T-helper 1 cell treated with Interleukin-12 subunit alpha and Interleukin-12 subunit beta and Interleukin-4 antibody, amounts not matched to agents 30 μg/mL and 1 μg/mL, for 36 hours (primary cell): ENCODE measurements around the gene DISC1.

Experiments used
- H3K27ac Mint-ChIP-seq: one replicate; pipeline ENCODE4 v1.8.0; 2021; ENCODE audit warnings: mild to moderate bottlenecking, mixed read lengths
- H3K27me3 Mint-ChIP-seq: one replicate; pipeline ENCODE4 v1.8.0; 2021; ENCODE audit warnings: low read depth, mixed read lengths
- H3K36me3 Mint-ChIP-seq: one replicate; pipeline ENCODE4 v1.8.0; 2021; ENCODE audit warnings: low read depth, mixed read lengths
- H3K4me1 Mint-ChIP-seq: one replicate; pipeline ENCODE4 v1.8.0; 2021; ENCODE audit warnings: low read depth, mixed read lengths
- H3K4me3 Mint-ChIP-seq: one replicate; pipeline ENCODE4 v1.8.0; 2021; ENCODE audit warnings: mild to moderate bottlenecking, moderate library complexity, mixed read lengths
- H3K9me3 Mint-ChIP-seq: one replicate; pipeline ENCODE4 v1.8.0; 2021; ENCODE audit warnings: mixed read lengths

Gene DISC1

DNA sequence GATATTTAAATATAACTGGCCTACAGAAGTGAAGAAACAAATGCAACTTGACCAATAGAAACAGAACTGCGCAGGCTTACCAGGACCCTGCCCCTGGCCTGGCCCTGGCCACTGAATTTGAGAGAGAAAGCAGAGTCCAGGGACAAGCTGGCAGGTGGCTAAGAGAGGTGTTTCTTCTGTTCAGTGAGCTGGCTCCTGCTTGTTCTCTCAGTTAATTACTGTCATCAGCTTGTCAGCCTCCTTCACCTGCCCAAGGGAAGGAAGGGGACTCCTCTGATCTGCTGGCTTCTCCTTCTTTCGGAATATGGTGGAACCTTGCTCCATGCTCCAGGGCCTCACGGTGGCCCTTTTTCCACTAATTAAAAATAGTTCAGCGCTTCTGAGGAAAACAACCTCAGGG lies 388.4 kb downstream of the DISC1 start:
- H3K4me1 Mint-ChIP-seq = no peaks in the 10 kb centered on the region

DNA sequence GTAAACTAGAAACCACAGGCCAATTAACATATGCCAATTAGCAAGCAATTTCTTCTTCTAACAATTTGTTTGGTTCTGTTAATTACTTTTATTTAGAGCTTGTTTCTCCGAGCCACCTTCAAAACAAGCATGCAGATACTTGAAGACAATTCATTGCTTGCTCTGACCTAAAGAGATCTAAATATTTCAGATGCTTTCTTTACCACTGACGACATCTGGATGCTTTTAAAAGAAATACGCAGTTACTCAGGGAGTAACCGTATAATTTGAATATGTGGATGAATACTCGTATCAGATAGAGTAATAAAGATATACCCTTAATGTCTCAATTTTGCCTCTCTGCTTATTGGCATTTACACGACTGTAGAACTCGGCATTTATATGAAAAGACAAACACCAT lies 390.0 kb downstream of the DISC1 start:
- H3K36me3 Mint-ChIP-seq = no peaks in the 10 kb centered on the region
- no peaks in the 10 kb centered on the region for H3K9me3 Mint-ChIP-seq
- H3K4me3 Mint-ChIP-seq = no peak overlapping the region
- H3K27me3 Mint-ChIP-seq = no peaks in the 10 kb centered on the region
- no peak overlapping the region for H3K27ac Mint-ChIP-seq
- H3K4me1 Mint-ChIP-seq = no peaks in the 10 kb centered on the region

More for the DNA sequence above, 388.4 kb downstream of the DISC1 start:
- Mint-ChIP-seq H3K27me3 (no peaks in the 10 kb centered on the region), H3K27ac (no peak overlapping the region), H3K9me3 (no peaks in the 10 kb centered on the region), H3K36me3 (no peaks in the 10 kb centered on the region), H3K4me3 (no peak overlapping the region)

DNA sequence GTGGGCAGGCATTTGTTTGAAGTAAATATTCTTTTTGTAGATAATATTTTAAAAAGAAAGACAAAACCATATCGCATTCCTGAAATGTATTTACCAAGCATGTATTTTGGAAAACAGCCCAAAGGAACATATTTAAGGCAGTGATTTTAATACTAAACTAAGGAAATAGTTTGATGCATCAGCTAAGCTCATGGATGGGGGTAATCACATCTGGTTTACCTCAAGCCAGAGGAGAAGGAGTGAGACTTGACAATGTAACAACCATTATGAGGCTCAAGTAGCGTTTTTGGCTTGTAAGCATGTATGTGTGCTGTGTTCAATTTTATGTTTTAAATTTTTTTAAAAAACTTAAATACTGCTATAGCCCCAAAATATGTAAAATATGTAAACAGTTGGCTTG lies 390.5 kb downstream of the DISC1 start:
- no peaks in the 10 kb centered on the region for H3K27me3 Mint-ChIP-seq

DNA sequence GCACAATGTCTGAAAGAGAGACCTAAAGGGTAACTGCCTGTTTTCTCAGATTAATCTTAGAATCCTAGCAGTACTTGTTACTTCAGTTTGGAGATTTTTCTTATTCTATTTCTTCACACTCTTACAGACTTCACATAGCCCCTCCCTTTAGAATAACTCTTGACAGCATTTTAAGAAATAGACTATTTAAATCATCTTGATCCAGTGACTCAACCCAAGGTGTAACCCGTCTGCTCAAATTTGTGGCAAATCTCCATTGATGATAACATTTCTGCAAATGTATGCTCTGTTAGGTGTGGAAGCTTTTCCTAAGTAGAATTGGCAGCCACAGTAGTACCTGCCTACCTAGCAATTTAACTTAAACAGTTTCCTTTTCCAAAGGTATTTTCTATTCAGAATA lies 391.2 kb downstream of the DISC1 start:
- H3K4me3 Mint-ChIP-seq = no peak overlapping the region
- no peaks in the 10 kb centered on the region for H3K27me3 Mint-ChIP-seq
- no peaks in the 10 kb centered on the region for H3K4me1 Mint-ChIP-seq
- no peaks in the 10 kb centered on the region for H3K36me3 Mint-ChIP-seq
- H3K27ac Mint-ChIP-seq = no peak overlapping the region
- H3K9me3 Mint-ChIP-seq = no peaks in the 10 kb centered on the region

More for the DNA sequence above, 390.5 kb downstream of the DISC1 start:
- Mint-ChIP-seq H3K36me3 (no peaks in the 10 kb centered on the region), H3K9me3 (no peaks in the 10 kb centered on the region), H3K27ac (no peak overlapping the region), H3K4me1 (no peaks in the 10 kb centered on the region), H3K4me3 (no peak overlapping the region)

DNA sequence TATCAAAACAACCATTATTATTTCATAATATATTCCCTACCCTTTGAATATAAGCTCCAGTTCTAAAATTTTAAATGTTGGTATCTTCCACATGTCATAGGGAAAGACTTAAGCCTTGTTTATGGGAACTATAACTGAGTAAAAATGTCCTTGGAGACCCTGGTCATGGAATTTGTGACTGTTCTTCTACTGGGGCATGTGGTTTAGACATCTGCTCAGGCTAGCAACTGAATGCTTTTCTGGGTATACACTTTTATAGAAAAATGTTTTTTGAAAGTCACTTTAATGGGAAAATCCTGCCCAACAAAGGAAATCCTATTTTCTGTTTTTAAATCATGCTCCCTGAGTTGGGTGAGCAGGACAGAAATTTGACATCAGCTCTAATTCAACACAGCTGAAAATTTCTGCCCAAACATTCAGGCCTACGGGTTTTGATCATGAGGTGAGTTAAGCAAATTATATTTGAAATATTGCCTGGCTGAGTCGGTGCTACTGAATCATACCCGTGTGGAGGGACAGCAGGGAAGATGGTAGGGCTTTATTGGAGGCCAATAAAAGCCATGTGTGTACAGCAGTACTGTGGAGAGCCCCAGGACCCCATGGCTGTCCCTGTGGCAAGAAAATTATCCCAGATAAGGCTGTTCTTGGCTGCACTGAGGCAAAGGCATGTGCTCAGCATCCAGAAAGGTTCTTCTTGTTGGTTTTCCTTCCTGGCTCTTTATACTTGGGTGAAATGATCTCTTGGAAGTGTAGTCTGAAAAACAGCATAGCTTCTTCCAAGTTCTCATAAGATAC lies 391.8 kb downstream of the DISC1 start:
- no peaks in the 10 kb centered on the region for H3K36me3 Mint-ChIP-seq
- no peaks in the 10 kb centered on the region for H3K9me3 Mint-ChIP-seq
- no peak overlapping the region for H3K4me3 Mint-ChIP-seq
- H3K27me3 Mint-ChIP-seq = no peaks in the 10 kb centered on the region
- H3K4me1 Mint-ChIP-seq = no peaks in the 10 kb centered on the region
- H3K27ac Mint-ChIP-seq = no peak overlapping the region

GRCh38 chr1:232019026-232019340 lies 392.4 kb downstream of the DISC1 start:
- no peak overlapping the region for H3K4me3 Mint-ChIP-seq

DNA sequence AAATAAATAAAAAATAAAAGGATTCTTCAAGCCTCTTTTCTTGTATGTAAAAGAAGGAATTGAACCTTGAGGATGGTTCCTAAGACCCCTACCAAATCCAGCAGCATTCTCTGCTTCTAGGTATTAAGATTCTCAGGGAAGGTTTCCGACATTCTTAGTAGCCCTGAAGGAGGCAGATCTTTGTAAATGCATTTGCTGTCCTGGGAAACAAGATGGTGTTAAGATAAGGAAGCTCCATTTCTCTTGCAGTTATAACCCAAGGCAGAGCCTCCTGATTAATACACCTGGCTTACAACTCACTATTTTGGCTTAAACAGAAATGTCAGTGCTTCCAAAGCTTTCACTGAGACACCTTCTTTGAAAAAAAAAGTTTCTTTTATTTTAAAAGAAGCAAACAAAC lies 393.8 kb downstream of the DISC1 start:
- Mint-ChIP-seq H3K27me3 (no peaks in the 10 kb centered on the region), H3K9me3 (no peaks in the 10 kb centered on the region), H3K36me3 (no peaks in the 10 kb centered on the region), H3K4me3 (no peak overlapping the region), H3K4me1 (no peaks in the 10 kb centered on the region), H3K27ac (no peak overlapping the region)

More at GRCh38 chr1:232019026-232019340, 392.4 kb downstream of the DISC1 start:
- Mint-ChIP-seq H3K27ac (no peak overlapping the region), H3K9me3 (no peaks in the 10 kb centered on the region), H3K36me3 (no peaks in the 10 kb centered on the region), H3K4me1 (no peaks in the 10 kb centered on the region), H3K27me3 (no peaks in the 10 kb centered on the region)

- Mint-ChIP-seq H3K4me3 (no peak overlapping the region), H3K4me1 (no peaks in the 10 kb centered on the region), H3K9me3 (no peaks in the 10 kb centered on the region), H3K27ac (no peak overlapping the region), H3K36me3 (peaks cover 6% of the 10 kb centered on the region), H3K27me3 (no peaks in the 10 kb centered on the region)
Observed at GRCh38 chr1:232029315-232029714, 402.7 kb downstream of the DISC1 start.

DNA sequence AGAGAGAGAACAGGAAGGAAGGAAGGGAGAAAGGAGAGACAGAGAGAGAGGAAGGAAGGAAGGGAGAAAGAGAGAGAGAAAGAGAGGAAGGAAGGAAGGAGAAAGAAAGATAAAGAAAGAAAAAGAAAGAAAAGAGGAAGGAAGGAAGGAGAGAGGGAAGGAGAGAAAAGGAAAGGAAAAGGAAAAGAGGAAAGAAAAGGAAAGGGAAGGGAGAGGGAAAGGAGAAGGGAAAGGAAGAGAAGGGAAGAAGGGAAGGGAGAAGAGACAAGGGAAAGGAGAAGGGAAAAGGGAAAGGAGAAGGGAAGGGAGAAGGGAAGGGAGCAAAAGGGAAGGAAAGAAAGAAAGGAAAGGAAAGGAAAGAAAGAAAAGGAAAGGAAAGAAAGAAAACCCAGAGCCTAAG lies 404.6 kb downstream of the DISC1 start:
- no peak overlapping the region for H3K4me3 Mint-ChIP-seq
- H3K27ac Mint-ChIP-seq = no peak overlapping the region
- no peaks in the 10 kb centered on the region for H3K27me3 Mint-ChIP-seq
- H3K9me3 Mint-ChIP-seq = no peaks in the 10 kb centered on the region
- peaks cover 6% of the 10 kb centered on the region for H3K36me3 Mint-ChIP-seq
- no peaks in the 10 kb centered on the region for H3K4me1 Mint-ChIP-seq

GRCh38 chr1:232033285-232033684 lies 406.7 kb downstream of the DISC1 start:
- H3K4me3 Mint-ChIP-seq = no peak overlapping the region
- no peaks in the 10 kb centered on the region for H3K9me3 Mint-ChIP-seq
- peaks cover 4% of the 10 kb centered on the region for H3K36me3 Mint-ChIP-seq
- H3K27me3 Mint-ChIP-seq = no peaks in the 10 kb centered on the region
- no peak overlapping the region for H3K27ac Mint-ChIP-seq
- H3K4me1 Mint-ChIP-seq = no peaks in the 10 kb centered on the region

DNA sequence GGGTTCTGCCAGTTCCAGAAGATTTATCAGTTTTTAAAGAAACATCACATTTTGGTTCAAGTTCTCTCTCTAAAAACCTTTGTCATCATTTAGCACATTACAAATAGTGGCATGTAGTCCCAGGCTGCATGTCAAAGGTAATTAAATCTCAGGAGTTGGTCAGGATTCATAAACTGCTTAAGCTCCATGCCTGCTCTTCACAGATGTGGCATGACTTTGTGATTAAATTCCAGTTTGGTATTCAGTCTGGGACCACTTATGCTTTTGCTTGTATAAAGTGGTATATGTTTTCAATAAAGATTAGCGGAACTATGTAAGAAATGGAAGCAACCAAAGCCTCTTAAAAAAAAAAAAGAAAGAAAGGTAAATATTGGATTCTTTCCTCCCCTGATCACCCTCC lies 408.0 kb downstream of the DISC1 start:
- Mint-ChIP-seq H3K27me3 (no peaks in the 10 kb centered on the region), H3K9me3 (no peaks in the 10 kb centered on the region), H3K4me1 (no peaks in the 10 kb centered on the region), H3K36me3 (peaks cover 4% of the 10 kb centered on the region), H3K4me3 (no peak overlapping the region), H3K27ac (no peak overlapping the region)

GRCh38 chr1:232036181-232036933 lies 409.8 kb downstream of the DISC1 start:
- peaks cover 2% of the 10 kb centered on the region for H3K36me3 Mint-ChIP-seq
- H3K27me3 Mint-ChIP-seq = no peaks in the 10 kb centered on the region
- no peaks in the 10 kb centered on the region for H3K9me3 Mint-ChIP-seq
- H3K4me3 Mint-ChIP-seq = no peak overlapping the region
- H3K4me1 Mint-ChIP-seq = no peaks in the 10 kb centered on the region
- H3K27ac Mint-ChIP-seq = no peak overlapping the region

DNA sequence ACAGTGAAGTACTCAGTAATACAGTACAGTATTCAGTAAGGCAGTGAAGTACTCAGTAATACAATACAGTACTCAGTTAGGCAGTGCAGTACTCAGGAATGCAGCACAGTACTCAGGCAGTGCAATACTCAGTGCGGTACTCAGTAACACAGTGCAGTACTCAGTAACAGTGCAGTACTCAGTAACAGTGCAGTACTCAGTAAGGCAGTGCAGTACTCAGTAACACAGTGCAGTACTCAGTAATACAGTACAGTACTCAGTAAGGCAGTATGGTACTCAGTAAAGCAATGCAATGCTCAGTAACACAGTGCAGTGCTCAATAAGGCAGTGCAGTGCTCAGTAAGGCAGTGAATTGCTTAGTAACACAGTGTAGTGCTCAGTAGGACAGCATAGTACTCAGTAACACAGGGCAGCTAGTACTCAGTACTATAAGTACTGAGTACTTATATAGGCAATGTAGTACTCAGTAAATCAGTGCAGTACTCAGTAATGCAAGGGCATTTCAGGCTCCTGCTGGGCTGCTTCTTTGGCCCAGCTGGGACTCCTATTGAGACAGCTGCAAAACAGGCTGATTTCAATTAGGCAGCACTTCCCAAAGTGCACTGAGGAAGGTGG lies 411.3 kb downstream of the DISC1 start:
- Mint-ChIP-seq H3K9me3 (no peaks in the 10 kb centered on the region), H3K27ac (no peak overlapping the region), H3K4me1 (no peaks in the 10 kb centered on the region), H3K36me3 (peaks cover 2% of the 10 kb centered on the region), H3K4me3 (no peak overlapping the region), H3K27me3 (no peaks in the 10 kb centered on the region)

- Mint-ChIP-seq H3K9me3 (no peaks in the 10 kb centered on the region), H3K4me3 (no peak overlapping the region), H3K27me3 (no peaks in the 10 kb centered on the region), H3K36me3 (no peaks in the 10 kb centered on the region), H3K4me1 (no peaks in the 10 kb centered on the region), H3K27ac (no peak overlapping the region)
Observed at GRCh38 chr1:232038706-232039677, 412.4 kb downstream of the DISC1 start.
